ENCODE measurements around the gene SASH1. TPM values are rescaled to one million over a fixed set of nuclear protein-coding genes. Genes with fewer than 3 reads are reported as not detected.

Gene SASH1
- total RNA-seq, 1 experiment from 2014 or later: 11.7 TPM

DNA sequence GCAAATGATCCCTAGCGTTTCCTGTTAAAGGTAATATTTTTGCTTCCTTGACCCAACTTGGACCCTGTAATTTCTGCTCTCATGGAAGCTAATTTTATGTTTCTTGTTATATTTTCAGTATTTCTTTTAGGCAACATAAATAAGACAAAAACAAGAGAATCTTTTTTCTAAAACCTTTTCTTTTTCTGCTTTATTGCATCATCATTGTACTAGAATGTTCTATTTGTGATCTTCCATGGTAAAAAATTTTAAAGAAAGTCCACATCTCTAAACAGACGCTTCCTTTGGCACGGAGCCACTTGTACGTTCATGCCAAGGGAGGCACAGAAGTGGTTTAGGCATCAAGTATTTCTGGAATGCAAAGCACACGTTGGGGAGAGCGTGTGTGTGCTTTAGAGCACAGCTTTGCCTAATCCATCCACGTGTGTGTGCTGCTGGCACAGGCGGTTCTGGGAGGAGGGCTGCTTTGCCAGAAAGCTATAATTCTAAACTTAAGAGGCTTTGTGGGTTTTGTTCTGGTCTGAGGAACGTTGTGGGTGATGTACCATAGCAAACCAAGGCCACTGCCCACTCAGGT, 98.3 kb downstream of the SASH1 start:
- H3K4me1 ChIP-seq (ENCODE audit: control insufficient read depth in 1 of 2, insufficient read depth in 2 of 2, low read length in 2 of 2): peaks cover 18 to 36% of the 10 kb centered on the region in 2 experiments
- H3K9me2 ChIP-seq (ENCODE audit: insufficient read depth): no peaks in the 10 kb centered on the region
- H2AFZ ChIP-seq (ENCODE audit: low read depth, low read length, poor library complexity, severe bottlenecking): peak overlapping the region; percentile 62
- H3K9ac ChIP-seq (ENCODE audit: low read length): peak overlapping the region; percentile 37
- H3K4me3 ChIP-seq (replicated peaks in 1 of 2; ENCODE audit: low read depth in 1 of 2, low read length in 2 of 2): peak overlapping the region in 1 of 2 experiments; percentile 14; a peak in 2 of 4 replicates
- no peaks in the 10 kb centered on the region for H3K9me3 ChIP-seq (ENCODE audit: control insufficient read depth in 1 of 2, insufficient read depth in 1 of 2, low read depth in 1 of 2, low read length in 2 of 2)
- intact Hi-C loops (cut with micrococcal nuclease): no loop called here
- BruUV-seq (replicated peaks): no TSS peak
- H3K4me2 ChIP-seq (ENCODE audit: low read length): peak overlapping the region; percentile 62
- no peaks in the 10 kb centered on the region for H4K20me1 ChIP-seq (ENCODE audit: insufficient read depth)
- ChIA-PET POLR2A (interaction anchor here (1.1 kb wide), 1 partner anchor 13 kb away, joined by 3 read pairs; no protein-coding TSS in a partner anchor), CTCF (interaction anchor here (1.0 kb wide), 1 partner anchor 261 kb away, joined by 5 read pairs; no protein-coding TSS in a partner anchor), RAD21 (ENCODE audit: low non-redundant PET in 1 of 2, low total read pairs in 2 of 2, uncharacterized antibody in 2 of 2, unreplicated experiment in 2 of 2) (no interaction called here)
- peak; percentile 54 for TF ChIP-seq MAX (IDR thresholded peaks at IDR 0.05)
- TF ChIP-seq ZNF274 (IDR thresholded peaks at IDR 0.05; ENCODE audit: low read depth, low read length): no peak
- H3K27me3 ChIP-seq (ENCODE audit: insufficient read depth, low read length): no peaks in the 10 kb centered on the region
- H3K79me2 ChIP-seq (ENCODE audit: insufficient read depth, low read length): no peaks in the 10 kb centered on the region
- H3K27ac ChIP-seq (ENCODE audit: low read depth, low read length): peak overlapping the region; percentile 81
- H3K36me3 ChIP-seq (ENCODE audit: control insufficient read depth in 1 of 2, insufficient read depth in 2 of 2, low read length in 2 of 2): no peaks in the 10 kb centered on the region
- DNase-seq (ENCODE audit: low read depth, low spot score): peak; percentile 34
- peak; percentile 85 for ATAC-seq

GRCh38 chr6:148441454-148441911, 98.8 kb downstream of the SASH1 start:
- ChIA-PET POLR2A (interaction anchor here (1.1 kb wide), 1 partner anchor 13 kb away, joined by 3 read pairs; no protein-coding TSS in a partner anchor), RAD21 (ENCODE audit: low non-redundant PET in 1 of 2, low total read pairs in 2 of 2, uncharacterized antibody in 2 of 2, unreplicated experiment in 2 of 2) (no interaction called here), CTCF (interaction anchor here (1.0 kb wide), 1 partner anchor 262 kb away, joined by 5 read pairs; no protein-coding TSS in a partner anchor)
- Histone ChIP-seq H3K27me3 (ENCODE audit: insufficient read depth, low read length) (no peaks in the 10 kb centered on the region), H2AFZ (ENCODE audit: low read depth, low read length, poor library complexity, severe bottlenecking) (peak overlapping the region; percentile 62), H3K27ac (ENCODE audit: low read depth, low read length) (peak overlapping the region; percentile 81), H3K79me2 (ENCODE audit: insufficient read depth, low read length) (no peaks in the 10 kb centered on the region), H4K20me1 (ENCODE audit: insufficient read depth) (no peaks in the 10 kb centered on the region), H3K9ac (ENCODE audit: low read length) (peak overlapping the region; percentile 37), H3K4me3 (replicated peaks in 1 of 2; ENCODE audit: low read depth in 1 of 2, low read length in 2 of 2) (peak overlapping the region in 1 of 2 experiments; percentile 14; a peak in 2 of 4 replicates), H3K4me1 (ENCODE audit: control insufficient read depth in 1 of 2, insufficient read depth in 2 of 2, low read length in 2 of 2) (peaks cover 18 to 36% of the 10 kb centered on the region in 2 experiments), H3K9me3 (ENCODE audit: control insufficient read depth in 1 of 2, insufficient read depth in 1 of 2, low read depth in 1 of 2, low read length in 2 of 2) (no peaks in the 10 kb centered on the region), H3K36me3 (ENCODE audit: control insufficient read depth in 1 of 2, insufficient read depth in 2 of 2, low read length in 2 of 2) (no peaks in the 10 kb centered on the region), H3K9me2 (ENCODE audit: insufficient read depth) (no peaks in the 10 kb centered on the region), H3K4me2 (ENCODE audit: low read length) (peak overlapping the region; percentile 62)
- DNase-seq (ENCODE audit: low read depth, low spot score) (peak; percentile 66), ATAC-seq (peak; percentile 82)
- BruUV-seq (replicated peaks): no TSS peak
- intact Hi-C loops (cut with micrococcal nuclease): no loop called here
- TF ChIP-seq ZFX (IDR thresholded peaks at IDR 0.05): no peak
- peak; percentile 45; the same call in 1 of the 2 replicates for TF ChIP-seq CEBPB (IDR thresholded peaks at IDR 0.05; ENCODE audit: low read depth)
- TF ChIP-seq EGR1 (IDR thresholded peaks at IDR 0.05; ENCODE audit: low read depth): no peak
- no peak for TF ChIP-seq EZH2 (IDR thresholded peaks at IDR 0.05)
- TF ChIP-seq, protein P1, sequence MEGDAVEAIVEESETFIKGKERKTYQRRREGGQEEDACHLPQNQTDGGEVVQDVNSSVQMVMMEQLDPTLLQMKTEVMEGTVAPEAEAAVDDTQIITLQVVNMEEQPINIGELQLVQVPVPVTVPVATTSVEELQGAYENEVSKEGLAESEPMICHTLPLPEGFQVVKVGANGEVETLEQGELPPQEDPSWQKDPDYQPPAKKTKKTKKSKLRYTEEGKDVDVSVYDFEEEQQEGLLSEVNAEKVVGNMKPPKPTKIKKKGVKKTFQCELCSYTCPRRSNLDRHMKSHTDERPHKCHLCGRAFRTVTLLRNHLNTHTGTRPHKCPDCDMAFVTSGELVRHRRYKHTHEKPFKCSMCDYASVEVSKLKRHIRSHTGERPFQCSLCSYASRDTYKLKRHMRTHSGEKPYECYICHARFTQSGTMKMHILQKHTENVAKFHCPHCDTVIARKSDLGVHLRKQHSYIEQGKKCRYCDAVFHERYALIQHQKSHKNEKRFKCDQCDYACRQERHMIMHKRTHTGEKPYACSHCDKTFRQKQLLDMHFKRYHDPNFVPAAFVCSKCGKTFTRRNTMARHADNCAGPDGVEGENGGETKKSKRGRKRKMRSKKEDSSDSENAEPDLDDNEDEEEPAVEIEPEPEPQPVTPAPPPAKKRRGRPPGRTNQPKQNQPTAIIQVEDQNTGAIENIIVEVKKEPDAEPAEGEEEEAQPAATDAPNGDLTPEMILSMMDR (IDR thresholded peaks at IDR 0.05 in 2 of 3, conservative IDR thresholded peaks at IDR 0.05 in 1 of 3; ENCODE audit: borderline replicate concordance in 1 of 3, insufficient read depth in 1 of 3, low read depth in 2 of 3, low read length in 2 of 3): no peak
- peak; percentile 89; the same call in 1 of the 2 replicates for TF ChIP-seq CBX3 (IDR thresholded peaks at IDR 0.05; ENCODE audit: low read depth)
- TF ChIP-seq SIN3A (IDR thresholded peaks at IDR 0.05; ENCODE audit: low read depth): no peak; the same call in 1 of the 2 replicates
- peak; percentile 65 for TF ChIP-seq SRF (IDR thresholded peaks at IDR 0.05; ENCODE audit: low read depth)
- peak; percentile 90 for TF ChIP-seq FOSL1 (IDR thresholded peaks at IDR 0.05; ENCODE audit: low read depth)
- TF ChIP-seq EZH2phosphoT487 (IDR thresholded peaks at IDR 0.05; ENCODE audit: borderline replicate concordance): no peak
- TF ChIP-seq, protein P2, sequence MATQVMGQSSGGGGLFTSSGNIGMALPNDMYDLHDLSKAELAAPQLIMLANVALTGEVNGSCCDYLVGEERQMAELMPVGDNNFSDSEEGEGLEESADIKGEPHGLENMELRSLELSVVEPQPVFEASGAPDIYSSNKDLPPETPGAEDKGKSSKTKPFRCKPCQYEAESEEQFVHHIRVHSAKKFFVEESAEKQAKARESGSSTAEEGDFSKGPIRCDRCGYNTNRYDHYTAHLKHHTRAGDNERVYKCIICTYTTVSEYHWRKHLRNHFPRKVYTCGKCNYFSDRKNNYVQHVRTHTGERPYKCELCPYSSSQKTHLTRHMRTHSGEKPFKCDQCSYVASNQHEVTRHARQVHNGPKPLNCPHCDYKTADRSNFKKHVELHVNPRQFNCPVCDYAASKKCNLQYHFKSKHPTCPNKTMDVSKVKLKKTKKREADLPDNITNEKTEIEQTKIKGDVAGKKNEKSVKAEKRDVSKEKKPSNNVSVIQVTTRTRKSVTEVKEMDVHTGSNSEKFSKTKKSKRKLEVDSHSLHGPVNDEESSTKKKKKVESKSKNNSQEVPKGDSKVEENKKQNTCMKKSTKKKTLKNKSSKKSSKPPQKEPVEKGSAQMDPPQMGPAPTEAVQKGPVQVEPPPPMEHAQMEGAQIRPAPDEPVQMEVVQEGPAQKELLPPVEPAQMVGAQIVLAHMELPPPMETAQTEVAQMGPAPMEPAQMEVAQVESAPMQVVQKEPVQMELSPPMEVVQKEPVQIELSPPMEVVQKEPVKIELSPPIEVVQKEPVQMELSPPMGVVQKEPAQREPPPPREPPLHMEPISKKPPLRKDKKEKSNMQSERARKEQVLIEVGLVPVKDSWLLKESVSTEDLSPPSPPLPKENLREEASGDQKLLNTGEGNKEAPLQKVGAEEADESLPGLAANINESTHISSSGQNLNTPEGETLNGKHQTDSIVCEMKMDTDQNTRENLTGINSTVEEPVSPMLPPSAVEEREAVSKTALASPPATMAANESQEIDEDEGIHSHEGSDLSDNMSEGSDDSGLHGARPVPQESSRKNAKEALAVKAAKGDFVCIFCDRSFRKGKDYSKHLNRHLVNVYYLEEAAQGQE (IDR thresholded peaks at IDR 0.05; ENCODE audit: low read depth): no peak
- TF ChIP-seq ELF1 (IDR thresholded peaks at IDR 0.05; ENCODE audit: borderline replicate concordance, low read depth): no peak; the same call in 1 of the 2 replicates
- peak; percentile 27; the same call in 1 of the 2 replicates for TF ChIP-seq MAX (IDR thresholded peaks at IDR 0.05)
